Measurements from ENCODE around the gene TBC1D26.
"Not testable (repeated sequence)": the region's sequence is repeated elsewhere in the genome, so short reads cannot be mapped to it uniquely, and the experiment has no call there.

Gene TBC1D26

DNA sequence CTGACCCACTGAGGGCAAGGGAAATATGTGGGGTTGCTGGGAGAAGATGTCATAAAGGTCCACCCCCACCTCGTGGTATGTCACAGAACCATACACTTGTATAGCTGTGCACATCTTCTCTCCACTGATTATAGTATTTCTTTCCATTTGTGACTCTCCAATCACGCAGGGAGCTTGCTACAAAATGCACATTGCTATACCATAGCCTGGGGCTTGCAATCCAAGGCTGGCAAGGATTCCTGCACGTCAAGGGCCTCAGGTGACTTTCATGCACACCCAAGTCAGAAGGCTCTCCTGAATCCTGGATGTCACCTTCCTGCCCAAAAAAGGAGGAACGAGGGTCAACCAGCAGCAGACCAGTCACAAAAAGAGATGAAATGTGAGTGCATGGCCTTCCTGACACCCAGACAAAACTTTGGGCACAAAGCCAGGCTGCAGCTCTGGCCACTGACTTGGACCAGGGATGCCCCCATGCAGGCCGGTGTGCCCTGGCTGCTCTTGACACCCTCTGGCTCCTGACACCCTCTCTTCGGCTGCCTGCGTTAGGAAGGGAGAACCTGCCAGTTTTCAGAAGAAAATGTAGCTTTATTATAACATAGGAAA, 12.1 kb downstream of the TBC1D26 start:
- no peak for DNase-seq

DNA sequence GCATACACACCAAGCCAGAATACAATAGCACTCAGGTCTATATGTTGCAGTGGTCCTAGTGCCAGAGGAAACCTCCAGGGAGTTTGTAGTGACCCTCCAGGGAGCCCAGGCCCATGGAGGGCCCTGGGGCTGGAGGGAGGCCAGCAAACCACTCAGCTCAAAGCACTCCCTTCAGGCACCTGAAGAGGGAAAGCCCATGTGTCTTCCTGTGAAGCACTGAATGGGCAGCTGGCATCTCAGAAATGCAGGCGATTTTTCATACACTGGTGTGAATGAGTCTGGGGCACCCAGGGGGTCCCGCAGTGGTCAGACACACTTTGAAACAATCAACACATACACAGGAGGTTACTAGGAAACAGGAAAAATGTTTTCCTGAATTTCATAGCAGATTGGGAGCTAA, 12.8 kb downstream of the TBC1D26 start:
- peak; percentile 3 for DNase-seq

DNA sequence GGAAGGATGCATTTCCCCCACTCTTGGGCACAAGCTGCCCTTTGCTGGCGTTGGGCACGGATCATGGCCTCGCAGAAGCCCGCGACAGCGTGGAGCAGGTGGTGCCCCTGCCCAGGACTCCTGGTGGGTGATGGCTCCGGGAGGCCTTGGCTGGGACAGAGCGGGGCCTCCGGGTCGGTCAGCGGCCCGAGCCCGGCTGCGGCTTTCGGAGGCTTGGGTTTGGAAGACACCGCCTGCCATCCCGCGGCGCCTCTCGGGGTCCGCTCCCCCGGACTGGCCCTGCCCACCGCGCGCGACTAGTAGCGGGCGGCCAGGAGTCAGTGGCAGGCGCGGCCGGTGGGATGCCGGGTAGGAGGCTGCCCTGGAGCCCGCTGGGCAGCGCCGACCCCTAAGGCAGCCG, 17.3 kb downstream of the TBC1D26 start:
- DNase-seq, result not testable (repeated sequence)

DNA sequence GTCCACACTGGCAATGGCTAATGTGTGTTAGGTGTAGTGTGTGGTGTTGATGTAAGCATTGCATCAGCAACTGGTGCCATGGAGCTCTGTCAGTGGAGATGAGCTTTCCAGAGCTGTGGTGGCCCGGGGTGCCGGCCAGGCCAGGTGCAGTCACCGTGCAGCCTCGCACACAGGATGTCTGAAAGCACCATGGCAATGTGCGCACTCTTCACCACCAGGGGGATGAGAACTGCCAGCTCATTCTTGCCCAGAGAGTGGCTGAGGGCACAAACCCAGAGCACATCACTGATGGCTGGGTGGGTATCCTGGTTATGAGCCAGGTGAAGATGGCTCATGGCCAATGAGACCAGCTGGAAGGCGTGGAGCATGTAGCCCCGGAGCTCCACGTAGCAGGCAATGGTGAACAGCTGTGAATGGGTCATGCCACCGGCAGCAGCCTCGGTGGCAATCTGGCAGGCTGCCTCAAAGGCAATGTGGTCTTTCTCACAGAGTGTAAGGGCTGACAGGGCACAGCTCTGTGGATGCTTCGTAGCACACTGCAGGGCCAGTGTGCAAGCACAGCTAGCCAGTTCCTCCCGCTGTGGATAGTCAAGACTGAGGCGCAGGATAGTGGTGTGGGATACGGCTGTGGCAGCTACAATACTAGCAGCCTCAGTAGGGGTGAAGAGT, 36.9 kb downstream of the TBC1D26 start:
- DNase-seq, result not testable (repeated sequence)

DNA sequence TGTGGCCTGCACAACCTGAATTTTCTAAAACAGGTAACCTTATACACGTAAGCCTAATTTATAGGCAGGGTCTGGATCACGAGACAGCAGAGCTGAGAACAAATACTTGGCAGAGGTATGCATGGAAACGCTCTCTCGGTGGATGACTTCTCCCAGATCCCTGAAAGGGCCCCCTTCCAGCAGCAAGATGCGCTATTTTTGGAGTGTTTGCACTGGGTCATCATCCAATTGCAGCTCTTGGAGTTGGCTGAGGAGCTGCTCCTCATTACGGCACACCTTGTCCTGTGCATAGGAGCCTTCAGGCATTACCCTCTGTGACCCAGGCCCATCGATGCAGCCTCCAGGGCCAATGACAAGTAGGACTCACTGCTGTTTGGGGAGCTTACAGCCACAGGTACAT, 38.6 kb downstream of the TBC1D26 start:
- DNase-seq, result not testable (repeated sequence)

DNA sequence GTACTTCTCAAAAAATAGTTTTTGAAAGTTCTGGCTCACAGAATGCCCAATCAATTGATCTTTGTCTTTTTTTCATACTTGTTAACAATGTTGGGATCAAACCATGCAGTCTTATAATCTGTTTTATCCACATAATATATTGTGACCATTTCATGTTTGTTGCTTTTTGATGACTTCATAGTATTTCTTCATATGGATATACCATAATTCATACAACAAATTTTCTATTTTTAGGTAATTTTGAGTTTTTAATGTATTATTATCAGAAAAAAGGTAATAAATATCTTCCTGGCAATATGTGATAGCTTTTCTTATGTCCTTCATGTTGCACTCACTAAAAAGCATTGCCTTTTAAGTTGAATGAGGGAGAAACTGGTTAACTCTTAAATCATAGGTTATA, 44.8 kb downstream of the TBC1D26 start:
- no peak for DNase-seq

DNA sequence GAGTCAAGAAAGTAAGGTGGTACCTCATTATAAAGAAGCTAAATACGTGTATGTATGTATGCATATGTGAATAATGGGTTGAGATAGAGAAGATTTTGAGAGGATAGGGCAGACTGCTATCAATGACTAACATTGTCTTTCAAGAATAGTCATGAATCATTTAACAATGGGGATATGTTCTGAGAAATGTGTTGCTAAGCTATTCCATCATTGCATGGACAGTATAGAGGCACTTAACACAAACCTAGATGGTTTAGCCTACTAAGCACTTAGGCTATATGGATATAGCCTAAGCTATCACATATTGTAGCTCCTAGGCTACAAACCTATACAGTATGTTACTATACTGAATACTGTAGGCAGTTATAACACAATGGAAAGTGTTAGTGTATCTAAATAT, 45.2 kb downstream of the TBC1D26 start:
- DNase-seq, result no peak

DNA sequence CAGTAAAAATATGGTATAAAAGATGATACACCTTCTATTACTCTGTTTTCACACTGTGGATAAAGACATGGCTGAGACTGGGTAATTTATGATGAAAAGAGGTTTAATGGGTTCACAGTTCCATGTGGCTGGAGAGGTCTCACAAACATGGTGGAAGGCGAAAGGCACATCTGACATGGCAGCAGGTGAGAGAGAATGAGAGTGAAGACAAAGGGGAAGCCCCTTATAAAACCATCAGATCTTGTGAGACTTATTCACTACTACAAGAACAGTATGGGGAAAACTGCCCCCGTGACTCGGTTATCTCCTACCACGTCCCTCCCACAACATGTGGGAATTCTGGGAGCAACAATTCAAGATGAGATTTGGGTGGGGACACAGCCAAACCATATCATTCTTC, 45.6 kb downstream of the TBC1D26 start:
- no peak for DNase-seq

DNA sequence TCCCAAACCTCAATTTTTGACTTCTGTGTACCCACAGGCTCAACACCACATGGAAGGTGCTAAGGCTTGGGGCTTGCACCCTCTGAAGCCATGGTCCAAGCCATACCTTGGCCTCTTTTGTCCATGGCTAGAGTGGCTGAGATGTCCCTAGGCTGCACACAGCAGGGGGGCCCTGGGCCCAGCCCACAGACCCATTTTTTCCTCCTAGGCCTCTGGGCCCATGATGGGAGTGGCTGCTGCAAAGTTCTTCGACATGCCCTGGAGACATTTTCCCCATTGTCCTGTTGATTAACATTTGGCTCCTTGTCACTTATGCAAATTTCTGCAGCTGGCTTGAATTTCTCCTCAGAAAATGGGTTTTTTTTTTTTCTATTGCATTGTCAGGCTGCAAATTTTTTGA, 47.0 kb downstream of the TBC1D26 start:
- DNase-seq, result no peak

DNA sequence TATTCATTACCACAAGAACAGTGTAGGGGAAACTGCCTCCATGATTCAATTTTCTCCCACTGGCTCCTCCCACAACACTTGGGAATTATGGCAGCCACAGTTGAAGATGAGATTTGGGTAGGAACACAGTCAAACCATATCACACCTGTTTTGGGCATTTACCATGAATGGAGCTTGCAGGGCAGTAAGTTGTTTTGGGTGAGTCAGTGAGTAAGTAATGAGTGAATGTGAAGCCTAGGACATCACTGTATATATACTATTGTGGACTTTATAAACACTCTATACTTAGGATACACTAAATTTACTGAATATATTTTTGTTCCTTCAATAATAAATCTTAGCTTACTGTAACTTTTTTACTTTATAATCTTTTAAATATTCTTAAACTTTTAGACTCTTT, 48.1 kb downstream of the TBC1D26 start:
- no peak for DNase-seq

DNA sequence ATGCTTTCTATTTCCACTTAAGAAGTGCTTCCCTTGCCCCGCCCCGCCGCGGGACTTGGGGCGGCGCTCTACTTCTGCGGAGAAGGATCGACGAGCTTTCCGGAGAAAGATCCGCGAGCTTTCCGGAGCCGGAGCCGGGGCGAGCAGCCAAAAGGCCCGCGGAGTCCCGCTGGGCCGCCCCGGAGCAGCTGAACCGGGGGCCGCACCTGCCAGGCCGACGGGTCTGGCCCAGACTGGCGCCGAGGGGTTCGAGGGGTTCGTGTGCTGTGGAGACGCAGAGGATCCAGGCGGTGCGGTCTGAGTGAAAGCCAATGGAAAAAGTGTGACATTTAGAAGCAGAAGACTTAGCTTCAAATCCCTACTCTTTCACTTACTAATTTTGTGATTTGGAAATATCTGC, 50.8 kb downstream of the TBC1D26 start:
- no peak for DNase-seq

DNA sequence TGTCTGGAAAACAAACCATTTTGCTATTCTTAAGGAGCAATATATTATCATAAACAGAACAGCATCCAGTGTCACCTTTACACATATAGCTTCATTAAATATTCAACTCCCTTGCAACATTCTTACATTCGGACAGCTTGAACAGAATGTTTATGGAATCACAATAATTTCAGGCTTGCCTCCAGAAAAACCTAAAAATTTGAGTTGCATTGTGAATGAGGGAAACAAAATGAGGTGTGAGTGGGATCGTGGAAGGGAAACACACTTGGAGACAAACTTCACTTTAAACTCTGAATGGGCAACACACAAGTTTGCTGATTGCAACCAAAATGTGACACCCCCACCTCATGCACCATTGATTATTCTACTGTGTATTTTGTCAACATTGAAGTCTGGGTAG, 51.4 kb downstream of the TBC1D26 start:
- DNase-seq, result no peak

DNA sequence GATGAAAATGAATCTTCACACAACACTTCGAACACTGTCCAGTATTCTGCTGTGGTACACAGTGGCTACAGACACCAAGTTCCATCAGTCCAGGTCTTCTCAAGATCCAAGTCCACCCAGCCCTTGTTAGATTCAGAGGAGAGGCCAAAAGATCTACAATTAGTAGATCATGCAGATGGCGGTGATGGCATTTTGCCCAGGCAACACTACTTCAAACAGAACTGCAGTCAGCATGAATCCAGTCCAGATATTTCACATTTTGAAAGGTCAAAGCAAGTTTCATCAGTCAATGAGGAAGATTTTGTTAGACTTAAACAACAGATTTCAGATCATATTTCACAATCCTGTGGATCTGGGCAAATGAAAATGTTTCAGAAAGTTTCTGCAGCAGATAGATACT, 52.3 kb downstream of the TBC1D26 start:
- not testable (repeated sequence) for DNase-seq

DNA sequence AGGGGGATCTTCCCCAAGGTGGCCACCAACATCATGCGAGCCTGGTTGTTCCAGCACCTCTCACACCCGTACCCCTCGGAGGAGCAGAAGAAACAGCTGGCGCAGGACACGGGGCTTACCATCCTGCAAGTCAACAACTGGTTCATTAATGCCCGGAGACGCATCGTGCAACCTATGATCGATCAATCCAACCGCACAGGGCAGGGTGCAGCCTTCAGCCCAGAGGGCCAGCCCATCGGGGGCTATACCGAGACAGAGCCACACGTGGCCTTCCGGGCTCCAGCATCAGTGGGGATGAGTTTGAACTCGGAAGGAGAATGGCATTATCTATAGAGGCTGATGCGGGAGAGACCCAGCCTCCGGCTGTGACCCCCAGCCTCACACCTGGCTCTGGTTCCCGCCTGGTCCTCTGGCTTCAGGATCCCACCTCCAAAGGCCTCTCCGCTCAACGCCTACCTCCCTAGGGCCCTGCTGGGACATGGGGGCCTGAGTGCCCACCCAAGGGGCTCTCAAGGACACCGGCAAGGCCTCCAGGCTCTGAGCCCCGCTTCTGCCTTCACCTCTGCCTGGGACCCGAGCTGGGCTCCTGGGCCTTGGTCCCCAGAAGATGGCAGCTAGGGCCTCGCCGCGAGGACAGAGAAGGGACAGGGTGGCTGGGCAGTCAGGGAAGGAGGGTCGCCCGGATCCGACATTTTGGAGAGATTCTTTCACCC, 55.4 kb downstream of the TBC1D26 start:
- not testable (repeated sequence) for DNase-seq

DNA sequence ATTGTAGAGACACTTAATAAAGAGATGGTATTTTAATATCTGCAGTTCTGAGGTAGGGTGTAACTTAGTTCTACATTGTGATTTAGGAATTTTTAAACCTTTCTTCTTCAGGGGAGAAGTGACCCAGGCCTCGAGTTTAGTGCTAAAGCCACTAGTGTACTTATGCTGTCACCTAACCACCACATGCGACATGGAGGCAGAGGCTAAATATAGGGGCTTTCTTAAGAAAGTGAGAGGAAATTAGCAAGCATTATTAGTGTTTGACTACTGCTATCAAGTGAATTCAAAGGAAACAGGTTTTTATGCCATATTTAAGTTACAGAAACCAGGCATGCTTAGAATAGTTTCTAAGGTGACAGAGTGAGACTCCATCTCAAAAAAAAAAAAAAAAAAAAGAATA, 56.3 kb downstream of the TBC1D26 start:
- not testable (repeated sequence) for DNase-seq

All from NCI-H226 (cell line).